ENCODE measurements around the gene PLEKHG5.
"Not testable (repeated sequence)": the region's sequence is repeated elsewhere in the genome, so short reads cannot be mapped to it uniquely, and the experiment has no call there.

PLEKHG5 gene

DNA sequence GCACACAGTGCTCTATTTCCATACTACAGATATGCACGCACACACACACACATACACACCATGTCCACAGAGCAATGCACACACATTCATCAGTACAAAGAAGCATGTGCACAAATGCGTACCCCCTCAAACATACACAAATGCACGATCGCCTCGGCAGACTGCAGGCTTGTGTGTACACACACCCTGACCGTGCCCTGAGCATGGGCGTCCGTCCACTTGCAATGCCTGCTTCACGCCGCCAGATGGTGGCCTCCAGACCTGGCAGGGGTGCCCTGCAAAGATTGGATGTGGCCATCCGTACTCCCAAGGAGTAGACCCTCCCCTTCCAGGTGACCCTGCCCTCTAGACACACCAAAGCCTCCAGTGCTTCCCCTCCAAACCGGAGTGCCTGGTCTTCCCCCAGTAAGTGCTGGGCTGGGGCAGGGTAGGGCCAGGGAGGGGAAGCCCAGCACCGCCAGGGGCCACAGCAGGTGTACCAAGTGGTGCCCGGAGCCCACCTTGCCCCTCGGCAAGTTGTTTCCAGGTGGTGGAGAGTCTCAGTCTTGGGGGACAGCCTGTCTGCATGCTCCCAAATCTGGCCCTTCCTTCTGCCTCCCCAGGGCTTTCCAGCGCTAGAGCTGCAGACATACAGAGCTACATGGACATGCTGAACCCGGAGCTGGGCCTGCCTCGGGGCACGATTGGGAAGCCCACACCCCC lies 46.3 kb downstream of the PLEKHG5 start:
- peak; percentile 61 for DNase-seq

DNA sequence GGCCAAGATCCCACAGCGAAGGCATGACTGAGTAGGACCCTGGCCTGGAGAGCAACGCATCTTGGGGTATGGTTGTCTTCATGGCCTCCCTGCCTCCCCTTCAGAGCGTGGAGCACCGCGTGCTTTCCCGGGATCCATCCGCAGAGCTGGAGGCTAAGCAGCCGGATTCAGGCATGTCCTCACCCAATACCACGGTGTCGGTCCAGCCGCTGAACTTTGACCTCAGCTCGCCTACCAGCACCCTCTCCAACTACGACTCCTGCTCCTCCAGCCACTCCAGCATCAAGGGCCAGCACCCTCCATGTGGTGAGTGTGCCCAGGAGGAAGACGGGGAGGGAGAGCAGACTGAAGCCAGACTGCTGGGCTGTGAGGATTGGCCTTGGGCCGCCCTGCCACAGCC lies 47.1 kb downstream of the PLEKHG5 start:
- DNase-seq: no peak

DNA sequence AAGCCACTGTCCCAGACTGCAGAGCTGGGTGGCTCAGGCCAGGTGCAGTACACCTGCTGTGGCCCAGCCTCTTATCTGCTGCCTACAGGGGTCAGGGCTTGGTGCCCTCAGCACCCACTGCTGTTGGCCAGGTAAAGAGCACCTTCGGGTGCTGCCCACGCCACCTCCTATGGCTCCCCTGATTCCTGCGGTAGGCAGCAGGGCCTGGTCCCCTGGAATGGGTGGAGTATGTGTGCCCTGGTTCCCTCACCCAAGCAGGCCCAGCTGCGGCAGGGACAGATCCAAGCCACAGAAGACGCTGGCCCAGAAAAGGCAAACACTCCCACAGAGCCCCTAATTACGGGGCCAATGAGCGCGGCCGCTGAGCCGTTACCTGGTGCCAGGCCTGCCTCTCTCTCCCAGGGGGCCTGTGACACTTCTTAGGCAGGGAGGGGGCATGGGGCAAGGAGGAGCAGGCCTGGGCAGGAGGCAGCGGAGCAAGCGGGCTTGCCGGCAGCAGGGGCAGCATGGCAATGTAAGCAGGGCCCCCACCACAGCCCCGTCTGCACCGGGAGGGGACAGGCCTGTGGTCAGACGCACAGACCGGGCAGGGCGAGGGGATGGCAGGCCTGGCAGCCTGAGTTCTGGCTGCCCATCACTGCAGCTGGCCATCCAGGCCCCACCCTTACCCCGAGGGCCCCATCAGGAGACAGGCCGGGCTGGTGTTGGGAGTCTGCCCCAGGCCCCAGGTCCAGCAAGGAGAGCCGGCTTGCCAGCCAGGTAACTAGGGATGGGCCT lies 47.9 kb downstream of the PLEKHG5 start:
- DNase-seq: no peak

DNA sequence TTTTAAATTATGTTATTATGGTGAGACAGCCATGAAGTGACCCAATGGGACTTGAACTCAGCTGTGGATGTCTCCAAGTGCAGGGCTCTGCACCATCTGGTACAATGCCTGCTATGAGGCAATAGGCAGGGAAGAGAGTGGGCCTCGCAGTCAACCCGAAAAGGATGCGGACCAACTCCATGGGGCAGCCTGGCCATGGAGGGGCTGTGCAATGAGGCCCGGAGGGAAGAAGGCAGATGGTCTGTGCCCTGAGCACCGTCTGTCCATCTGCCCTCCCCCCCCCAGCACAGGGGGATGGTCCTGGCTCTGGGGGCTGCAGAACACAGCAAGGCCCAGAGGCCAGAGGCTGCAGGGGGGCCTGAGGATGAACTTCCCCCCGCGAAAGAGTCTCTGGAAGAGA lies 49.9 kb downstream of the PLEKHG5 start:
- no peak for DNase-seq

DNA sequence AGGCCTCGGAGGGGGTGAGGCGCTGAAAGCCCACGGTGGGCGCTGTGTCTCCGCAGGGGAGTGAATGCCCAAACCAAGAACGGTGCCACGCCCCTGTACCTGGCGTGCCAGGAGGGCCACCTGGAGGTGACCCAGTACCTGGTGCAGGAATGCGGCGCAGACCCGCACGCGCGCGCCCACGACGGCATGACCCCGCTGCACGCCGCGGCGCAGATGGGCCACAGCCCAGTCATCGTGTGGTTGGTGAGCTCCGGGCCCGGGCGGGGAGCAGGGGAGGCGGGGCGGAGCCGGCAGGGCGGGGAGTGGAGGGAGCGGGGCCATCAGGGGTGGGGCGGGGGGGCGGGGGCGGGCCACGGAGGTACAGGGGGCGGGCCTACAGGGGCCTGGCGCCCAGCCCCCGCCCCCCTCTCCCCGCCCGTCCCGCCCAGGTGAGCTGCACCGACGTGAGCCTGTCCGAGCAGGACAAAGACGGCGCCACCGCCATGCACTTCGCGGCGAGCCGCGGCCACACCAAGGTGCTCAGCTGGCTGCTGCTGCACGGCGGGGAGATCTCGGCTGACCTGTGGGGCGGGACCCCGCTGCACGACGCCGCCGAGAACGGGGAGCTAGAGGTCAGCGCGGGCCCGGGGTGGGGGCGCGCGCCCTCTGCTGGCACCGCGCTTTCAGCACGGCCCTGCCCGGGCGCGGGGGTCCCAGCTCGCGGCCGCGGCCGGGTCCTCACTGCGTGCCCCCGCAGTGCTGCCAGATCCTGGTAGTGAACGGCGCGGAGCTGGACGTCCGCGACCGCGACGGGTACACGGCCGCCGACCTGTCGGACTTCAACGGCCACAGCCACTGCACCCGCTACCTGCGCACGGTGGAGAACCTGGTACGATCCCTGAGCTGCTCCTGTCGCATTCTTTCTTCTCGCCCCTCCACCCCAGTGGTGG lies 51.0 kb downstream of the PLEKHG5 start:
- DNase-seq: peak; percentile 87

DNA sequence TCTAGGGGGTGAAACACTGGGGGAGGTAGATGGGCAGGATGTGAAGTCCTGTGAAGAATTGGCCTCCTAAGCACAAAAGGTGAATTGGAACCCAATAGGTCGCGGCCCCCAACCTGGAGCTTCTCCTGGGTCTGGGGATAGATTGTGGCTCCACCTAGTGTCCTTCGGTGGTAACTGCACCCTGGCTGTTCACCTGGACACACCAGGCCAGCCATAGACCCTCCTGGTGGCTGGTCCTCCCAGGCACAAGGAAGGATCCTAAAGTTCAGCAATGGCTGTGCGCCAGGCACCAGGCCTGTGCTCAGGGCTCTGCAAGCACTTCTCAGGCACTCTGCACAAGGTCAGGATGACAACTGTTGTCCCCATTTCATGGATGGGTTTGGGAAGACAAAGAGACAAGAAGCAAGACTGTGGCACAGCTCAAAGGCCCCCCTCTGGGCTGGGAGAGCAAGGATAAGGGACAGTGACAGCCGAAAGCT lies 53.4 kb downstream of the PLEKHG5 start:
- DNase-seq: peak; percentile 82

DNA sequence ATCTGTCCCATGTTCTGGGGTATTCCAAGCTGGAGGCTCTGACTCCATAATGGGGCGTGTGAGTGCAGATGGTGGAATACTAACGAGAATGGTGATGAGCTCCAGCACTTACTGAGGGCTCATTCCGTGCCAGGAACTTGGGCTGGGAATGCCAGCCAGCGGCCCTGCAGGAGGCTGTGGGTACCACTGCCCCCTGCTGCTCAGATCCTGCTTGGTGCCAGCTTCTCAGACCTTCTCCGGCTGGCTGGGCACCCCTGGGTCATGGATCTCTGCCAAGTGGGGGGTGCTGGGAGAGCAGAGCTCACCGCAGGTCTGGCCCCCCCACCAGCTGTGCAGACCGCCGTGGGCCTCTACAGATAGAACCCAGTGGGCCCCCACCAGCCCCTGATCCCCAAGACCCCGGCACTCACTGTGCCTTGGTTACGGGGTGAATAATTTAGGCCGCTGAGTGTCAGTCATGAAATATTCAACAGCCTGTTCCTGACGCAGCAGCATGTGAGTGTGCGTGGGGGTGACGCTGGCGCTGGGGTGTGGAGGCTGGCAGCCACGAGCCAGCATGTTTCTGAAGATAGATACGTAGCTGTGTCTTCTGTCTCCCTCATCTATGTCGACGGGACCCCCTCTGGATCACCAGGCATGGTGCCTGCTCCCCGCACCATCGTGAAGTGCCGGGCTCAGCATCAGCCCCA lies 54.3 kb downstream of the PLEKHG5 start:
- not testable (repeated sequence) for DNase-seq

DNA sequence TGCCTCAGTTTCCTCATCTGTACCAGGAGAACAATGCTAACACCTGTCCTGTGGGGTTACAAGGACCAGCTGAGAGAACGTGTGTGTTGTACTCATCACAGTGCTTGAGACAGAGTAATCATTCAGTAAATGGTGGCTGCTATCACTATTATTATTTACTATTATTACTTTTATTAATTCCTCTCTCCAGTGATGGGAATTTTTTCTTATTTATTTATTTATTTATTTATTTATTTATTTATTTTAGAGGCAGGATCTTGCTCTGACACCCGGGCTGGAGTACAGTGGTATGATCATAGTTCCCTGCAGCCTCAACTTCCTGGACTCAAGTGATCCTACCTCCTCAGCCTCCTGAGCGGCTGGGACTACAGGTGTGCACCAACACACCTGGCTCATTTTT lies 55.2 kb downstream of the PLEKHG5 start:
- not testable (repeated sequence) for DNase-seq

DNA sequence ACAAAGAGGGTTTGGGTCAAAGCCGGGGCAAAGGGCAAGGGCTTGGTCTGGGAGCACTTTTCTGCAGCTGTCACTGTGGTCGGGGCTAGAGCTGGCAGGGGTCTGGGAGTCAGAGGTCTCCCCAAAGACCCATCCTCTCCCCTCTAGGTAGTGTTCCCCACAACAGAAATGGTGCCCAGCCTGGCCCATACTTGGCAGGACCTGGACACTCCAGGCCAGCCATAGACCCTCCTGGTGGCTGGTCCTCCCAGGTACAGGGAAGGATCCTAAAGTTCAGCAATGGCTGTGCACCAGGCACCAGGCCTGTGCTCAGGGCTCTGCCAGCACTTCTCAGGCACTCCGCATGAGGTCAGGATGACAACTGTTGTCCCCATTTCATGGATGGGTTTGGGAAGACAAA lies 55.9 kb downstream of the PLEKHG5 start:
- DNase-seq: no peak

DNA sequence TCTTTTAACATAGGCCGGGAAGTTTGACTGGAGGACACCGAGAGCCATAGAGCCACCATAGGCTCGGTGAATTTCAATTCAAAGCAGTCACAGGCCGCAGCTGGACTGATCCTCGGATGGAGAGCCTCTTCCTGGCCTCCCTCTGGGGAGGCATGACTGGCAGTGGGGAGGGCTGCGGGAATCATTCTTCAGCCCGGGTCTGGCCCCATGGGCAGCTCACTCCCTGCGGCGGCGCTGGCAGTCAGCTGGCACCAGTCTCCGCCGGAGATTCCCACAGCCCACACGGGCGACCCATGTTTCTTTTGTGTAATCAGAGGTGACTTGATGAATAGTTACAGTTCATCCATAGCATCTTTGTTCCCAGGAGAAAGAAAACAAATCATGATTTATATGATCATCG lies 56.3 kb downstream of the PLEKHG5 start:
- no peak for DNase-seq

DNA sequence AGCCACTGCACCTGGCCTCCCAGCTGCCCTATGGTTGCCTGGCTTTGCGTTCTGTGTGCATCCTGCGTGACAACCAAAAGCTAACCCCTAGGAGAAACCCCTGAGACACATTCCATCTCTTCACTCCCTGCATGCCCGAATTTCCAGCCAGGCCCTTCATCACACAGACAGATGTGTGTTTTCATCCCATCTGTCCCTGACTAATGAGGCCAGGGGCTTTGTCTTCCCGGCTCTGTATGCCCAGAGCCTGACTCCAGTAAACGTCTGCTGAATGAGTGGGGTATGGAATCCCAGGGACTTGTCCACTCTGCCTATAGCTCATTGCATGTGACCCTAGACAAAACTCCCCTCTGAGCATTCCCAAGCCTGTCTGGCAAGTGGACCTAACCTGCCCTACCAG lies 57.3 kb downstream of the PLEKHG5 start:
- no peak for DNase-seq

DNA sequence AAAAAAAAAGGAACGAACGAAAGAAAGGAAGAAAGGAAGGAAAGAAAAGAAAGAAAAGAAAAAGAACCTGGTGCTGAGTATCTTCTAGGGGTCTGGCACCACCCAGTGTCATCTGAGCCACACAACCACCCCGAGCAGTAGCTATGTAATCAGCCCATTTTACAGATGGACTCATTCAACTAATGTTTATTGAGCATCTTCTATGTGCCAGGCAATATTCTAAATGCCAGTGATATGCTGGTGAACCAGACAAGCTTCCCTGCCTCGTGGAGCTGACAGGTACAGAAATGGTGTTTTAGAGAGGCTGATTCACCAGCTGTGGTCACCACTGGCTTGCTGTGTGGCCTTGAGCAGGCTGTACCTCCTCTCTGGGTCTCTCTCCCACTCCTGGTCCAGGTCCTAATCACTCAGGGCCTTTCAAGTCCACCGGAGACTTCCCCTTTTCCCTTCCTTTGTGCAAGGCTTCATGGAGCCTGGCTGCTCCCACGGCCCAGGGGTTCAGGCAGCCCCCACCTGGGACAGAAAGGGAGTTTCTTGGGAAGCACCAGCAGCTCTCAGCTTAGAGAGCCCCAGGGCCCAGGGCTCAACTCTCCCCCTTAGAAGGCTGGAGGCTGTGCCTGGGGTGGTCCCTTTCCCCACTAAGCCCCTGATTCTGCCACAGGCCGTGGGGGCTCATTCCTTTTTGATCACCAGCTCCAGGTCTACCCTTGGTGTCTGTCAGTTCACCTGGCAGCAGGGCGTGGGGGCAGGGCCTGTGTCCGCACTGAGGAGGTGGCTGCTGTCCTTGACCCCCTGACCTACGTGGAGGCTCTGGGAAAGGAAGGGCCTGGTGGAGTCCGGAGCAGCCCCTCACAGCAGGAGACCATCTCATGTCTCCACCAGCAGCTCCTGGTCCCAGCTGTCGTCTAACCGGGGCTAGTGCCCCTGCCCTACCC lies 59.6 kb downstream of the PLEKHG5 start:
- not testable (repeated sequence) for DNase-seq

DNA sequence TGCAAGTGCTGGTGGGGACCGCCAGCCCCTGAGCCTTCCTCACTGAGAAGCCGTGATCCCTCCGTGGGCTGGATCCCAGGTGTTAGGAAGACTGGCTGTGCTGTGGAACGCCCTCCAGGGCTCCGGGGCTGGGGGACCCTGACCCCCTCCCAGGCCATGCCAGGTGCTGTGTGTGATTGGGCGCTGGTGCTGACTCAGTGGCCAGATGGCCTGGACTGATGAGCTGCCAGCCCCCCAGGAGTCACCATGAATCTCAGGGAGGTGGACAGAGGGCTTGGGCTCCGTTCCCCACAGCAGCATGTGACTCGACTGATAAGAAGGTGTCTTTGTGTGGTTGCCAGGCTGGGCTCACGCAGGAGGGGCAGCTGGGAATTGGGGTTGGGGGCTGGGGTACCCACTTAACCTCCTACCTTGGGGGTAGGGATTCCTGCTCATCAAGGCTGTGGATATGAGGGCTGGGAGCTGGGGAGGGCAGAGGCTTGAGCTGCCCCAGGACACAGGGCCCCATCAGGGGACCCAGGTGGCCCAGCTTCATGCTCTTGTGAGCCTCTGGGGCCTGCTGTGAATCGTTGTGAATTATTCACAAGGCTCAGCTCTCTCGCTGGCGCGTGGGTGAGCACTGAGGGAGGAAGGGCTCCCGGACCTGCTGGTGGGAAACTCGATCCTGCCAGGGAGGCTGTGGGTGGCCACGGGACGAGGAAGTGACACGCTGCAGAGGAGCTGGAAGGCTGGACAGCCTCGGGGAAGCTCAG lies 61.6 kb downstream of the PLEKHG5 start:
- DNase-seq: peak; percentile 55

DNA sequence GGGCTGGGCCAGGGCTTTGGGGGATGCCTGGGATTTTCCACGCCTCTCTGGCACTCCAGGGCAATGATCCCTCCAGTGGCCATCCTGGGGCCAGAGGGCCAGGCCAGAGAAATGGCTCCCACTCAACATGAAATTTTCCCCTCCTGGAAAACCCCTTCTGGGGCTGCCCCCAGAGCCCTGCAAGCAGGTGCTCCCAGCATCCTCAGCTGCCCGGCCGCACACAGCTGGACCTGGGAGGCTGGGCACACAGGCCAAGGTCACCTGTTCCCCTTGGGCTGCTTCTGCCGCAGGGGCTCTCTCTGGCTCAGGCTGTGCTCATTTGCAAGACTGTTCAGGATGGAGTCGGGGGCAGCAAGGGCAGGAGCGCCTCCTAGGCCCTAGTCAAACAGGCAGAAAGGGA lies 63.0 kb downstream of the PLEKHG5 start:
- DNase-seq: not testable (repeated sequence)

DNA sequence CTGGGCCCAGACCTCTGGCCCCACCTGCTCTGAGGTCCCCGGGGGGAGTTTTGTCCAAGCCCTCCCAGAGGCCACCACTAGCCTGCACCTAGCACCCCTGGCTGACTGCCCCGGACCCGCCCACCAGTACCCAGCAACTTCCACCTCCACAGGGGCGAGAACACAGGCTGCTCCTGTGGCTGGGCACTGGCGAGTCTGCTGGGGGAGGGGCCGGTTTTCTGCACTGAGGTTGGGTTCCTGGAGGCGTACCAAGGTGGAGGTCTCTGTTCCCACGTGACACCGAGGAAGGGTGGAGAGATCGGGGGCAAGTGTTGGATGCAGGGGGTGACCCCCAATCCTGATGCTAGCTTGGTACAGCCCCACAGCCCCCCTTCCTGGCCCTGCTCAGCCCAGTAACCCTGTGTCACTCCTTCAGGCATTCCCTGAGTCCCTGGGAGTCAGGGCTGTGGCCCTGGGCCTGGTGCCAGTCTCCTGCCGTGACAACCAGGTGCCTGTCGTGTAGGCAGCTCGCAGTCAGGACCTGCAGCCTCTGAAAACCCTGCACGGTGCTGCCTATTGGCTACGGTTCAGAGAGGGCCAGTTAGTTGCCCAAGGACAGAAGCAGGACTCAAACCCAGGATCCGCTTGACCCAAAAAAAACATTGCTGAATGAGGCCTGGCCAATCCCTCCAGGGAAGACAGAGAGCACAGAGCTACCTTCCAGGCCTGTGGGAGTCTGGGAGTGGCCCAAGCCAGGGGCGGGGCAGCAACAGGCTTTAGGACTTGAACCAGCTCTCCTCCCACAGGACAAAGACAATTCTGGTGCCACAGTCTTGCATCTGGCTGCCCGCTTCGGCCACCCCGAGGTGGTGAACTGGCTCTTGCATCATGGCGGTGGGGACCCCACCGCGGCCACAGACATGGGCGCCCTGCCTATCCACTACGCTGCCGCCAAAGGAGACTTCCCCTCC lies 63.8 kb downstream of the PLEKHG5 start:
- DNase-seq: no peak

DNA sequence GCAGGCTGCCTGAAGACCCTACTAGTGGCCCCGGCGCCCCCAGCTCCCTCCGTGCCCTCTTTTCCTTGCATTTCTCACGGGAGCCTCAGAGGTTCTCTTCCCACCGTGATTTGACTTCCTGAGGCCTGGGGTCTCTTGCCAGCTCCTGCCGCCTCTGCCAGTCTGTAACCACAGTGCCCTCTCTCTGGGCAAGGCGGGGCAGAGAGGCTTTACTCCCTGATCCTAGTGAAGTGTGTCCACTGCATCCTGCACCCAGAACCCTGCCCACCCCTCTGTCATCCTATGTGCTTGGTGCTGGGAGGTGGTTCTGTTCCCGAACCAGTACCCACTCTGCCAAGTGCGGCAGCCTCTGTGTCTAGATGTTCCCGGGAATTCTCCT lies 64.5 kb downstream of the PLEKHG5 start:
- no peak for DNase-seq

DNA sequence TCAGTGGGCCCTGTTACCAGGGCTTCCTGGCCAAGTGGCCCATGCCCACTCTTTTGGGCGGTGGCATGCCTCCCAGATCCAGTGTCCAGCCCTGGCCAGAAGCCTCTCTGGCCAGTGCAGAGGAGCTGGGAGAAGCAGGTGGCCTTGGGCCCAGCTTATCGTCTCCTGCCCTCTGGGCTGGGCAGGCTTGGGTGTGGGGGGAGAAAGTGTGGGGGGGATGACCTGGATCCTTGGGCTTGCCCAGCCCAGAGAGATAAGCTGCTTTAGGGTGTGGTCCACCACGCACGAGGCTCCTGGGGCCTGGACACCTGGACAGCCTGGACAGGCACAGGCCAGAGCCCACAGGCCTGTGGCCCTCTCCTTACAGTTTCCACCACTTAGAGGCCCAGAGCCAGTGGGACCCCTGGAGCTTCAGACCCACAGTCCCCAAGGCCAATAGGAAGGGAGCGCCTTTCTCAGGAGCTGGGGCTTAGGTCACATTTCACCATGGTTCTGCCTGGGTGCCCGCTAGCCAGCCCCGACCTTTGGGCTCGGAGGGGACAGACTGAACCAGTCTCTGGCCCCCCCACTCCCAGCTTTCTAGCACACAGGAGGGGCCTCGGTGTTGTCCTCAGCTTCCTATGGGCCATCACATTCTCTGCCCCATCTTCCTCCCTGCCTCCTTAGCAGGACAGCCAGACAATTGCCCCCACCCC lies 65.0 kb downstream of the PLEKHG5 start:
- DNase-seq: no peak

DNA sequence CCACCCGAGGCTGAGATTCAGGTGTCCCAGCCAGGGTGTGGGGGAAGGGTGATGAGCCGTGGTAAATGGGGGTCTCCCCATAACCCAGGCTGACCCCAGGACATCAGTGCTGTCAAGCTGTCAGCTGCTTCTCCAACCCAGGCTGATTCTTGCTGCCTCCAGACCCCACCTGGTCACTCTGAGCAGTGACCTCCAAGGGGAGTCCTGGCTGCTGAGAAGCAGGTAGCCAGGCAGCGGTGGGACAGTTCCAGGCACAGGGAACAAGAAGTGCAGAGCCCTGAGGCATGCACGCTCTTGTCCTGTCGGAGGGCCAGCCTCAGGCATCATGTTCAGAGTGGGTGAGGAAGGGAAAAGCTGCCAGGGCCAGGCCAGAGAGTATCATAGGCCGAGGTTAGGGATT lies 65.8 kb downstream of the PLEKHG5 start:
- no peak for DNase-seq

Data from hematopoietic multipotent progenitor cell treated with erythropoietin and hydrocortisone succinate and interleukin-3 and kit ligand, for 6 days (in vitro differentiated cells).